HPDE6-E6E7 (cell line): ENCODE results near the gene RNF17.
"Not testable (repeated sequence)": the region's sequence is repeated elsewhere in the genome, so short reads cannot be mapped to it uniquely, and the experiment has no call there.

ENCODE experiments used
- DNase-seq: peaks from one replicate; pipeline ENCODE4 v3.0.0; 2011; ENCODE audit warnings: missing footprints; ENCODE audit errors: extremely low spot score

The RNF17 gene, protein sequence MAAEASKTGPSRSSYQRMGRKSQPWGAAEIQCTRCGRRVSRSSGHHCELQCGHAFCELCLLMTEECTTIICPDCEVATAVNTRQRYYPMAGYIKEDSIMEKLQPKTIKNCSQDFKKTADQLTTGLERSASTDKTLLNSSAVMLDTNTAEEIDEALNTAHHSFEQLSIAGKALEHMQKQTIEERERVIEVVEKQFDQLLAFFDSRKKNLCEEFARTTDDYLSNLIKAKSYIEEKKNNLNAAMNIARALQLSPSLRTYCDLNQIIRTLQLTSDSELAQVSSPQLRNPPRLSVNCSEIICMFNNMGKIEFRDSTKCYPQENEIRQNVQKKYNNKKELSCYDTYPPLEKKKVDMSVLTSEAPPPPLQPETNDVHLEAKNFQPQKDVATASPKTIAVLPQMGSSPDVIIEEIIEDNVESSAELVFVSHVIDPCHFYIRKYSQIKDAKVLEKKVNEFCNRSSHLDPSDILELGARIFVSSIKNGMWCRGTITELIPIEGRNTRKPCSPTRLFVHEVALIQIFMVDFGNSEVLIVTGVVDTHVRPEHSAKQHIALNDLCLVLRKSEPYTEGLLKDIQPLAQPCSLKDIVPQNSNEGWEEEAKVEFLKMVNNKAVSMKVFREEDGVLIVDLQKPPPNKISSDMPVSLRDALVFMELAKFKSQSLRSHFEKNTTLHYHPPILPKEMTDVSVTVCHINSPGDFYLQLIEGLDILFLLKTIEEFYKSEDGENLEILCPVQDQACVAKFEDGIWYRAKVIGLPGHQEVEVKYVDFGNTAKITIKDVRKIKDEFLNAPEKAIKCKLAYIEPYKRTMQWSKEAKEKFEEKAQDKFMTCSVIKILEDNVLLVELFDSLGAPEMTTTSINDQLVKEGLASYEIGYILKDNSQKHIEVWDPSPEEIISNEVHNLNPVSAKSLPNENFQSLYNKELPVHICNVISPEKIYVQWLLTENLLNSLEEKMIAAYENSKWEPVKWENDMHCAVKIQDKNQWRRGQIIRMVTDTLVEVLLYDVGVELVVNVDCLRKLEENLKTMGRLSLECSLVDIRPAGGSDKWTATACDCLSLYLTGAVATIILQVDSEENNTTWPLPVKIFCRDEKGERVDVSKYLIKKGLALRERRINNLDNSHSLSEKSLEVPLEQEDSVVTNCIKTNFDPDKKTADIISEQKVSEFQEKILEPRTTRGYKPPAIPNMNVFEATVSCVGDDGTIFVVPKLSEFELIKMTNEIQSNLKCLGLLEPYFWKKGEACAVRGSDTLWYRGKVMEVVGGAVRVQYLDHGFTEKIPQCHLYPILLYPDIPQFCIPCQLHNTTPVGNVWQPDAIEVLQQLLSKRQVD (N-terminal part only)

DNA sequence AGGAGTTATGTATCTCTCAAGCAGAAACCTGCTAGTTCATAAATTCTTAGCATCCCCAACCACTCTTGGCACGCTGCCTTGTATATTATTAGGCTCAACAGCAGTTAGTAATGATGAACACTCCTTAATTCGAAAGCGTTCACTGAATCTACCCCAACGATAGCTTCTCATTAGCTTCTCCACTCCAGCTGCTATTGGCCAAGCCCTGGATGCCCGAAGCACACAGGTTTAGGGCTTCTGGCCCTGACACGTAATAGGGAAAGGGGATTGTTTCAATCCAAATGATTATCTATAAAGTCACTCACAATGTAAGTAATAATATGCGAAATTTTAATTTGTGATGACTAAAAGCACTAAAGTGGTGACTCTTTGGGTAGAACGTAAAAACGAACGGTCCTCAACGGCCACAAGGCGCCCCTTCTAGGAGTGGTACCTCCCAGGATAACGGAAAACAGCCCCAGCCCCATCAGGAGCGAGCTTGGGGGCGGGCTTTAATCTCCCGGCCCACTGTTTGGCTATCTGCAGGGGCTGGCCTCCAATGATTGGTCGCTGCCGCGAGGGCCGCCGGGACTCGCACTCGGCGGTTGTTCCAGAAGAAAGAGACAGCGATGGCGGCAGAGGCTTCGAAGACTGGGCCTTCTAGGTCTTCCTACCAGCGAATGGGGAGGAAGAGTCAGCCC, at the start of gene RNF17:
RNF17 (plus strand) TSS at position 574 of the 680 bp plus-strand sequence; CDS start at position 609, 35 bp downstream.
- no peak for DNase-seq

DNA sequence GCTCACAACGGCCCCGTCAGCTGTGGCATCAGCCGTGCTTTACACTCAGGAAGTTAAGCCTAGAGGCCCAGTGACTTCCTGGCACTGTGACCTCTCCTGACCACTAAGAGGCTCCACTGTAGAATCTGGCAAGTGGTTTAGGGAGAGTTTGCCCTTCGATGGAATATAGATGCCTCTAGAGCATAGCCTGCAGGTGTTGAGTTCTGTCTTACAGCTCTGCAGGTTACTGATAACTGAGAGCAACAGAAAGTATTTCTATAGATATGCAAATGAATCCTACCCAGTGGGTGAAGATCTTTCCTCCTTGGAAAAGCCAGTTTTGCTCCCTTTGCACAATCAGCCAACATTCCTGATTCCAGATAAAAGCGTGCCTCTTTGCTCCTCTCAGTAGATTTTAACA, 48.0 kb upstream of the RNF17 start:
- no peak for DNase-seq

DNA sequence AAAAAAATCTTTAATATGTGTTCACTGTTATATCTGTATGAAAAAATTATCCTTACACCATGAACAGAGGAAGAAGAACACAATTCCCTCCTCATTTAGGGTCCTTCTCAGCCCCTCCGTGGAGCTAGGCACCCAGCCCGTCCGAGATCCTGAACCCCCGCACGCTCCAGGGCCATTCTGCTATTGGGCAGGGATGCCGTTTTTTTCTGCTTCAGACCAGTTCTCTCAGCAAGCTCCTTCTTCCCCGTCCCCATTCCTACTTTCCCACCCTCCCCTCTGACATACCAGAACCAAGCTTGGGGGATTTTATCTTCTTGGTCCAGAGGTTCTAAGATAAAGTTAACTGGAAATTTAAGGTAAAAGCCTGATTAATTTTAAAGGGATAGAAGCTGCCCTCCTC, 47.5 kb upstream of the RNF17 start:
- DNase-seq, result no peak

DNA sequence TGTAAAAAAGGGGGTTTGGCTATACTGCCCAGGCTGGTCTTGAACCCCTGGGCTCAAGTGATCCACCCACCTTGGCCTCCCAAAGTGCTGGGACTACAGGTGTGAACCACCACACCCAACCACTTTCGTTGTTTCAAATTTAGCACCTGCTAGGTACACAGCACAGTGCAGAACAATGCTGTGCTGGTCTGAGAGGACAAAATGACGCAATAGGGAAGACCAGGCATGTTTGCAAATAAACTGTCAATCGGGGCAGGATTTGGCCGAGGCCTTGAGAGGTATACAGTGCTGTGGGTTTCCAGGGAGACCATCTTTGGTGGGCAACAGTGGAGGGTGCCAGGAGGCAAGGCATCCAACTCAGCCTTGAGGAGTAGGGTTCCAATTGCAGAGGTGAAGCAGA, 46.8 kb upstream of the RNF17 start:
- no peak for DNase-seq

DNA sequence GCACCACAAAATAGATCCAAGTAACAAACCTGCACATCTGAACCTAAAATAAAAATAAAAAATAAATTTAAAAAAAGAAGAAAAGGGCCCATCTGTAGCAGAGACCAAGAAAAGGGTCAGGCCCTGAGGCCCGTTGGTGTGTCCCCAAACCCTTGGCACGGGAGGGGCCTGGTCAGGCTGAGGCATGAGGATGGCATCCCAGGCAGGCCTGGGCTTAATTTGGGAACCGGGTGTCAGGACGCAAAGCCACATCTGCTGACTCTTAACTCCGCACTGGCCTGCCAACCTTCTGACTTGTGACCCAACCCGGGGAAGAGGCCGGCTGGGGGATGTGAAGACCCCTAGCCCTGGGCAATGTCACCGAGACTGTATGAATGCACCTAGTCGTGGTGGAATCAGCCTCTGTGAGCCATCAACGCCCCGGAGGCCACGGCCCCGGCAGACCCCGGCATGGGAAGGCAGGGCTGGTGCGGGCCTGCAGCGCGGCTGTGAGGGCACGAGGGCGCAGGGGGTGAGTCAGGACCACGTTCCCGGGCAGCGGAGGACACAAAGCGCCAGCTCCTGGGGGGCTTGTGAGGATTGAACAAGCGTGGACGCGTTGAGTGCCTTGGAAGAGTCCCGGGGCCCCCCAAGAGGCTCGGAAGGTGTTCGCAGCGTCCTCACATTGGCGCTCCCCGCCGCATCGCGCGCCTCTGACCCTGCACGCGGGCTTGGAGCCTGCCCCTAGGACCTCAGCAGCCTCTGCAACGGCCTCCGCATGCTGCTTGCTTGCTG, 45.6 kb upstream of the RNF17 start:
- no peak for DNase-seq

DNA sequence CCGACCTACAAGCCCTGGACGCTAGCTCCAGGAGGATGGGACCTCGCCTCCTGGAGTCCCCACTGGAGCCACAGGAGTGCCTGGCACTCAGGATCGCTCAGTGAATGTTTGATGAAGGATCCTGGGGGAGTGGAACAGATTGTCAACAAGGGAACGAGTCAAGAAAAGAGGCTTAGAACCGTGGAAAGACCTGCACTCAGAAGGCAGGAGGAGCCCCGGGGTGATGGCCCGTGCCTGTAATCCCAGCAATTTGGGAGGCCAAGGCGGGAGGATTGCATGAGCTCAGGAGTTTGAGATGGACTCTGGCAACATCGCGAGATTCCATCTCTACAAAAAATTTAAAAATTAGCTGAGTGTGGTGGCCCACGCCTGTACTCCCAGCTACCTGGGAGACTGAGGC, 44.8 kb upstream of the RNF17 start:
- no peak for DNase-seq

DNA sequence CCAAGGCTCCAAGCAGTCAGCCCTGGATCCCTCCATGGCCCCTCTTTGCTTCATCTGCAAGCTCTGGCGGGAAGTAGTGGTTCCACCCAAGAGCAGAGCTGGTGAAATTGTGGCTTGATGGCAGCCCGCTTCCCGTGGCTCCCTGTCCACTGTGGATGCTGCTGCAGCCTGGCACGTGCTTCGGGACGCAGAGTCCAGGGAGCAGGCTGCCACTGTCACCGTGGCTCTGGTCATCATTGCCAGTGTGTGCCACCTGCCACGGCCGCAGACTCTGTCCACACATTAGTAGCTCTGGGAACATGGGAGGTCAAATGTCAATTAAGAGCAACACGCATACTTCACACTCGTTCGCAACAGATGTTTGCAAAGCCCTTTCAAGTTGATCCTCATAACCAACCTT, 40.8 kb upstream of the RNF17 start:
- no peak for DNase-seq

DNA sequence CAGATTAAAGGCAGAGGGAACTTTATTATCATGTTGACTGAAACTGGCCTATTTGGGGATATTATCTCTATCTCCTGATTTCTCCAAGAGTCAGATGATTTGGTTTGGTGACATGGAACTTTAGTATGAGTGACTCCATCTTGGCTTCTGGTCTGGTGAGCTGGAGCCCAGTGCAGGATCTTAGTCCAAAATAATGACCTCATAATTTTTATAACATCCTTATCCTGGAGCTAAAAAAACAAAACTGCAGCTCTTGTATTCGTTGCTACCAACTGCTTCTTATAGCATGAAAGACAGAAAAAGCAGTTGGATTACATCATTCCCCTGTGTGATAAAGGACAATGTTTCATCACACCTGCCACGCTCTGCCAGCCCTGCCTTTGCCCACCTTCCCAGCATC, 39.3 kb upstream of the RNF17 start:
- no peak for DNase-seq

DNA sequence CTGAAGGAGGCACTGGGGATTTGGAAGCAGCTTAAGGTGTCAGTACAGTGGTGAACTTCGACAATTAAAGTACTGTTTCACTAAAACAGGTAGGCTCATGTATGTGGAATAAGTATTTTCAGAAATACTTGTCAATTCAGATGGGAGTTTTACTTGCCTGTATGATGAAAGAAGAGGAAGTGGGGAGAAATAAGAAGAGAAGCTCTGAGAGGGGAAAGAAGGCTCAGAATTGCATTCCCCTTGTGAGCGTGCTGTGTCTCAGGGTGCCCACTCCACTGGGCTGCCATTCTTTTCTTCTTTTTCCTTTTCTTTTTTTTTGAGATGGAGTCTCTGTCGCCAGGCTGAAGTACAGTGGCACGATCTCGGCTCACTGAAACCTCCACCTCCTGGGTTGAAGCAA, 38.6 kb upstream of the RNF17 start:
- no peak for DNase-seq

DNA sequence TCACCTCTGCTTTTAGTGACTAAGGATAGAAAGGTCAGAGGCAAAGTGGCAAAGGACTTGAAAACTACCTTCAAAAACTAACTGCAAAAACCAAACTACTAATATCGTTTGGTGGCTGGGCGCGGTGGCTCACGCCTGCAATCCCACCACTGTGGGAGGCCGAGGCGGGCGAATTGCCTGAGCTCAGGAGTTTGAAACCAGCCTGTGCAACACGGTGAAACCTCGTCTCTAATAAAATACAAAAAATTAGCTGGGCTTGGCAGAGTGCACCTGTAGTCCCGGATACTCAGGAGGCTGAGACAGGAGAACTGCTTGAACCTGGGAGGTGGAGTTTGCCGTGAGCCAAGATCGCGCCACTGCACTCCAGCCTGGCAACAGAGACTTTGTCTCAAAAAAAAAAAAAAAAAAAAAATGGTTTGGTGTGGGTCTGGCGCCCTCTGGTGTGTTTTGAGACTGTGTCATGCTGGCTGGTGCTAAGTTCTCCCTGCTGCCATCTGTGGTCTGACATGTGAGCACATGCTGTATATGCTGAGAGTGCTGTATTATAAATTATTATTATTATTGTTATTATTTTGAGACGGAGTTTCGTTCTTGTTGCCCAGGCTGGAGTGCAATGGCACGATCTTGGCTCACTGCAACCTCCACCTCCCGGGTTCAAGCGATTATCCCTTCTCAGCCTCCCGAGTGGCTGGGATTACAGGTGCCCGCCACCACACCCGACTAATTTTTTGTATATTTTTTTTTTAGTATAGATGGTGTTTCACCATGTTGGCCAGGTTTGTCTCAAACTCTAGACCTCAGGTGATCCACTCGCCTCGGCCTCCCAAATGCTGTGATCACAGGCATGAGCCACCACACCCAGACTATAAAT, 36.0 kb upstream of the RNF17 start:
- peak; percentile 62 for DNase-seq

DNA sequence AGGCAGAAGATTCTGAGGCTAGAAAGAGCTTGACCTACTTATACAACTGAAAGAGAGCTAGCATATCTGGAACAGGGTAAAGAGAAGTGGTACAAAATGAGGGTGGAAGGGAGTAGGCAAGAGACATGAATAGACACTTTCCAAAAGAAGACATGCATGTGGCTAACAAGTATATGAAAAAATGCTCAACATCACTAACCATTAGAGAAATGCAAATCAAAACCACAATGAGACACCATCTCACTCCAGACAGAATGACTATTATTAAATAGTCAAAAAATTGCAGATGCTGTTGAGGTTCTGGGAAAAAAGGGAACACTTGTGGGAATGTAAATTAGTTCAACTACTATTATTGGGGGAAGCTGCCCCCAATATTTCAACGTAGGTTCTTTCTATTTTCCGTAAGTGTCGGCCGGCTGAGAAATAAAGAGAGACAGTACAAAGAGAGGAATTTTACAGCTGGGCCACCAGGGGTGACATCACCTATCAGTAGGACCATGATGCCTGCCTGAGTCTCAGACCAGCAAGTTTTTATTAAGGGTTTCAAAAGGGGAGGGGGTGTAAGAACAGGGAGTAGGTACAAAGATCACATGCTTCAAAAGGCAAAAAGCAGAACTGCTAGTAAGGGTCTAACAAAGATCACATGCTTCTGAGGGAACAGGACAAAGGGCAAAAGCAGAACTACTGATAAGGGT, 32.9 kb upstream of the RNF17 start:
- DNase-seq, result not testable (repeated sequence)

DNA sequence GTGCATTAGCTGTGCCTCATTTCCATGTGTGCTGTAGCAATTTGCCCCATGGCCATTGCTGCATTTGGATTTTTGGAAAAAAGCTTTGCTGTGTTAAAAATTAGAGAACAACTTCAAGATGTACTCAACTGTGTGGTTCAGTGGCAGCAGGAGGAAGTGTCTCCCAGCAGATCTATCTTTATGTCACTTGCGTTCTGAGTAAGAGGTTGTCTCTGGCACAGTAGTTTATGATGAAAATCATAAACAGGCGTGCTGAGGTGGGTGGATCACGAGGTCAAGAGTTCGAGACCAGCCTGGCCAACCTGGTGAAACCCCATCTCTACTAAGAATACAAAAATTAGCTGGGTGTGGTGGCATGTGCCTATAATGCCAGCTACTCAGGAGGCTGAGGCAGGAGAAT, 29.0 kb upstream of the RNF17 start:
- no peak for DNase-seq

DNA sequence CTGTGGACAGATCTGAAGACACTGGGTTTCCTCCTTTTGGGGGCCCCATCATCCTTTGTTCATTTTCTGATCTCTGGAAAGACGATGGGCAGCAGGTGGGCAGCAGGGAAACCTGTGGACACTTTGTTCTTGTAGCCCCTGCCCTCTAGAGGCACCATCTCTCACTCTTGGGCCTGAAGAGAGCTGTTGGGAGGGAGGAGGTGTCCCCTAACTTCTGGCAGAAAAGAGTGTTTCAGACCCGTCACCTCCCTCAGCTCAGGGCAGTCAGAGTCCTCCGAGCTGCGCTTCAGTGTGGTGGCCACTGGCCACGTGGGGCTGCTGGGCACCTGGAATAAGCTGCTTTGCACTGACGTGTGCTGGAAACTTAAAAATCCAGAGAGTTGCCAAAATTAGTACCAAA, 26.9 kb upstream of the RNF17 start:
- no peak for DNase-seq

DNA sequence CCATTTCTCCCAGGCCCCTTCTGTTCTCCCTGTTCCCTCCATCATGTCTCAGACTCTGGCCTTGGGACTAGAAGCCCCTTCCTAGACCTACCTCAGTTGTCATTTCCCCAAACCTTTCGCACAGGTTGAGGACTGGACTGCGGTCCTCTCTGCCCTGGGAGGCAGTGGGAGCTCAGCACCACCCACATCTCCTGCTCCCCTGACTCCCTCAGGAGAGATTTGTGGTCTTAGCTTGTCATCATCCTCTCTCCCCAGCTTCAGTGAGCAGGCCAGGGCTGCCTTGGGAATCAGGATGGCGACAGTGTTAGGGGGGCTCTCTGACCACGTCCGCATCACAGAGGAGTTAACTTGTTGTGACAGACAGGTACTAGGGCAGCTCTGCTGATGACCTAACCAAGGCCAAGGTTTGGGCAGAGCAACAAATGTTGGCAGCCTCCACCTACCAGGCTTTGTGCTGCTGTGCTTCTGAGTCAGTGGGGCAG, 25.6 kb upstream of the RNF17 start:
- DNase-seq, result no peak

DNA sequence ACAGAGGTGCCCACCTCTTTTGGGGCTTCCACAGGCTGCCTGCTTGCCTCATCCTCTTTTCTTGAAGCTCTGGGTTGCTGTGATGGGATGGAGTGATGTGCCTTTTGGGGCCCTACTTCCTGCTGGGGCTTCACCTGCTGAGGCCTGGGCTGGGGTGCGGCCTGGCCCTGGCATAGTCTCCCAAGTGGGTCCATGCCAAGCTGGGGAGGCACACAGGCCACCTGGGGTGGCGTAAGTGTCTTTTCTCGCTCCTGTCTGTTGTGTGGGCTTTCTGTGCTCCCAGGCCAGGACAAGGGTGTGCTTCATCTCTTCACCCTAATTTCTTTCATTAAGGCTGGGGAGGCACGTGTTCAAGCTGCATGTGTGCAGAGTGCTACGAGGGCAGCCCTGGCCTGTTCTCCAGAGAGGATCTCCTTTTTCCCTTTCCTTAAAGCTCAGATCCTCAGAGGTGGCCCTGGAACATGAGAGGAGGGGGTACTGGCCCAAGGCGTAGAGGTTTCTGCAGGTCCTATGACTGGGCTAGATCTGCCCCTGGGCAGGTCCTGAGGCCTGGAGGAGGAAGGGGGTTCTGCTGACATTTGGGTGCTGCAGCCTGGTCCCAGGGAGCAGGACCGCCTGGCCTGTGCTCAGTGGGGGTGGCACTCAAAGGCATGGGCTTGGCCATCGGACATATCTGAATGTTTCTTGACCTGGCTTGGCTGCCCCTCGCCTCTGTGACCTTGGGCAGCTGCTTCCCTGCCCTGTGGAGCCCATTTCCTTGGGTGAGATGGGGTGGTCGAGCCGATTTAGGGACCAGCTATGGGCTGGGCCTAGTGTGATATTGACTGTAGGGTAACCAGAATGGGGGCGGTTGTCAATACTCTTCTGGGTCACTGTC, 23.7 kb upstream of the RNF17 start:
- no peak for DNase-seq

DNA sequence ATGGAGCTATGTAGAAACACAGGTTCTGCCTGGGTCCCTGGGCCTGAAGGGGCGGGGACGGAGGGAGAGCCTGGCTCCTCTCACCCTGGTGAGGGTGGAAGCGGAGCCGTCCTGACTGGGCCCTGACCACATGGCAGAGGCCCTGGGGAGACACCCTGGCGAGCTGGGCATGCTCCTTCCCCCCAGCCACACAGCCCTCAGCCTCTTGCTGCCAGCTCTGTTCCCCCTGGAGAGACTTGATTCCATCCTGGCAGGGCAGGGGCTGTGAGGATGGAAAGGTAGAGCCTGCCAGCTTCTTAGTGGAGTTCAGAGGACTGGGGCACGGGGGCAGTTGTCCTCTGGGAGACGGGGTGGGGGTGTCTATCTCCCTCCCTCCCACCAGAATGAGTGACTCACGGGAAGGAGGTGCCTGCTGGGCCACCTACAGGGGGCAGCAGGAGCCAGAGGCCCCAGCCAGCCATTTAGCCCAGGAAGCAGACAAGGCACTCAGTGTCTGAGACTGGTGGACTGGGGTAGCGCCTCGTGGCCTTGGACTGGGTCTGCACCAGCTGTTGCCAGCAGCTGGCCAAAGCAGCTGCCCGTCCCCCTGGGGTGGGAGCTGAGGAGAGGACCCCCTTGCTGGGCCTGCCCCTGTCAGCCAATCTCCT, 22.8 kb upstream of the RNF17 start:
- DNase-seq, result no peak

DNA sequence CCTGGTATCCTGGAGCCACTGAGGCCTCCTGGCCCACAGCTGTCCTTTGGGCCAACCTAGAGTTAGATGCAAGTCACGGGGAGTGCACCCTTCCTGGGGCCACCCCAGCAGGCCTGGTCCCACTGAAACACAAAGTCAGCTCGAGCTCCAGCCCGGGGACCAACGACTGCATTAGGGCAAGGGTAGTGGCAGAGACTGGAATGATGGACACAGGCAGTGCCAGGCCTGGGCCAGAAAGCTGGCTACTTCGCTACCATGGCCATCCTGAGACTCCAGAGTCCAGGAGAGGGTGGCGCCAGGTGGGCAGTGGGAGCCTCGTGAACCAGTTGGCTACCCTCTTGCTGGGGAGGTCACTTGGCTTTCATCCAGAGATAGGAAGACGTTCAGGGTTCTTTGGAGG, 22.2 kb upstream of the RNF17 start:
- no peak for DNase-seq
